GM23338 (cell line): ENCODE data around the gene PRSS56. TPM values are rescaled to one million over a fixed set of nuclear protein-coding genes. Genes with fewer than 3 reads are reported as not detected.
"Not testable (repeated sequence)": the region's sequence is repeated elsewhere in the genome, so short reads cannot be mapped to it uniquely, and the experiment has no call there.

Experiments
- ATAC-seq: fragments of 200-7000 bp; cut with Tn5 transposase; 3 replicates; pipeline ENCODE4 v1.9.1; 2020
- DNase-seq: peaks from one replicate; pipeline ENCODE4 v3.0.0-alpha.2; 2015; ENCODE audit warnings: low spot score
- H2AFZ ChIP-seq: fragments of 200-600 bp; sonication (generic); 2 replicates; pipeline ENCODE4 v1.8.0; 2016; ENCODE audit warnings: antibody characterized with exemption, mild to moderate bottlenecking, moderate library complexity
- H3F3A ChIP-seq: fragments of 200-600 bp; sonication (generic); replicated peaks from 2 replicates; pipeline ENCODE4 v1.8.0; 2017; ENCODE audit warnings: antibody characterized with exemption, mixed run types, low read depth
- H3K27ac ChIP-seq: fragments of 200-600 bp; sonication (generic); 2 replicates; pipeline ENCODE4 v1.6.1; 2016; ENCODE audit warnings: low read depth
- H3K27me3 ChIP-seq: fragments of 200-600 bp; sonication (generic); 2 replicates; pipeline ENCODE4 v1.8.0; 2016; ENCODE audit warnings: mild to moderate bottlenecking, mixed run types, moderate library complexity; ENCODE audit not compliant: insufficient read depth
- H3K36me3 ChIP-seq: fragments of 200-600 bp; sonication (generic); 2 replicates; pipeline ENCODE4 v1.8.0; 2016; ENCODE audit warnings: mild to moderate bottlenecking; ENCODE audit not compliant: insufficient read depth
- H3K4me1 ChIP-seq: fragments of 200-600 bp; sonication (generic); 2 replicates; pipeline ENCODE4 v1.8.0; 2016; ENCODE audit warnings: mild to moderate bottlenecking, moderate library complexity; ENCODE audit not compliant: insufficient read depth
- H3K4me2 ChIP-seq: fragments of 200-600 bp; sonication (generic); 2 replicates; pipeline ENCODE4 v1.7.1; 2017; ENCODE audit warnings: mixed run types
- H3K4me3 ChIP-seq: fragments of 200-600 bp; sonication (generic); 2 replicates; pipeline ENCODE4 v1.6.1; 2016; ENCODE audit warnings: mixed run types
- H3K79me2 ChIP-seq: fragments of 200-600 bp; sonication (generic); replicated peaks from 2 replicates; pipeline ENCODE4 v1.8.0; 2017; ENCODE audit warnings: mild to moderate bottlenecking; ENCODE audit not compliant: insufficient read depth
- H3K9me2 ChIP-seq: fragments of 200-600 bp; sonication (generic); 2 replicates; pipeline ENCODE4 v1.8.0; 2017; ENCODE audit not compliant: insufficient read depth
- H4K20me1 ChIP-seq: fragments of 200-600 bp; sonication (generic); replicated peaks from 2 replicates; pipeline ENCODE4 v1.8.0; 2017; ENCODE audit warnings: mild to moderate bottlenecking; ENCODE audit not compliant: insufficient read depth
- H3K27ac Mint-ChIP-seq: 2 replicates; pipeline ENCODE4 v1.8.0; 2020; ENCODE audit warnings: inconsistent platforms, mild to moderate bottlenecking, moderate library complexity, mixed read lengths
- H3K27me3 Mint-ChIP-seq: 3 replicates; pipeline ENCODE4 v1.8.0; 2022; ENCODE audit warnings: low read depth, mild to moderate bottlenecking, moderate library complexity, mixed read lengths, inconsistent platforms; ENCODE audit not compliant: insufficient read depth, poor library complexity
- H3K36me3 Mint-ChIP-seq: 3 replicates; pipeline ENCODE4 v1.8.0; 2021; ENCODE audit warnings: low read depth, mild to moderate bottlenecking, inconsistent platforms, moderate library complexity, mixed read lengths
- H3K4me1 Mint-ChIP-seq: 3 replicates; pipeline ENCODE4 v1.8.0; 2020; ENCODE audit warnings: mild to moderate bottlenecking, inconsistent platforms, mixed read lengths
- H3K4me3 Mint-ChIP-seq: 3 replicates; pipeline ENCODE4 v1.8.0; 2021; ENCODE audit warnings: moderate library complexity, mild to moderate bottlenecking, inconsistent platforms, mixed read lengths
- H3K9me3 Mint-ChIP-seq: 3 replicates; pipeline ENCODE4 v1.8.0; 2020; ENCODE audit warnings: moderate library complexity, mild to moderate bottlenecking, inconsistent platforms, mixed read lengths
- EZH2 ChIP-seq: fragments of 200-600 bp; sonication (generic); IDR thresholded peaks from one replicate; pipeline ENCODE4 v1.8.0; 2017; ENCODE audit warnings: antibody characterized with exemption, mild to moderate bottlenecking, low read depth; ENCODE audit not compliant: unreplicated experiment
- JUNB ChIP-seq: IDR thresholded peaks from one replicate; pipeline ENCODE4 v1.6.1; 2016; ENCODE audit warnings: antibody characterized with exemption; ENCODE audit not compliant: unreplicated experiment
- polyA plus RNA-seq: library from polyadenylated mRNA; unstranded; fragments of >200 nt; fragmentation: Nextera tagmentation; extraction: Ambion mirVana; gene quantifications from 2 replicates; pipeline ENCODE4 v1.2.1, GENCODE V29; 2016
- total RNA-seq: library from RNA; depleted of rRNA; stranded (reverse); fragments of >200 nt; shearing (Covaris generic); gene quantifications from 2 replicates; pipeline ENCODE4 v1.2.3, GENCODE V29; 2014
- TF ChIP-seq, protein P1 (sequence below): fragments of 250-450 bp; sonication (Bioruptor Pico); IDR thresholded peaks from 2 replicates; pipeline ENCODE4 v1.5.0; 2020; ENCODE audit warnings: mild to moderate bottlenecking, moderate library complexity

The PRSS56 gene
- total and polyA plus RNA-seq, 2 experiments from 2014 or later: 0.27 to 0.31 TPM

DNA sequence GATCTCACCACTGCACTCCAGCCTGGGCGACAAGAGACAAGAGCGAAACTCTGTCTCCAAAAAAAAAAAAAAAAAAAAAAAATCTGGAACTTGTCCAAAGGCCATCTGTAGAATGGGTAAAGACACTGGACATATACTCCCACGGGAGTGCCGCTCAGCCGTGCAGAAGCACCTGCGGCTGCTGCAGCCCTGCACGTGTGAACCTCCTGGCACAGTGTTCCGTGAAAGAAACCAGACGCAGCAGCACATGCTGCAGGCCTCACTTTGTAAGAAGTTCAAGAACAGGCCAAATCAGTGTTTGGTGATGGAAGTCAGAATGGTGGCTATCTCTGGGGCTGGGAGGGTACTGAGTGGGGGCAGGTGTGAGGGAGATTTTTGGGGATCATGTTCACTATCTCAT lies 12.2 kb downstream of the PRSS56 start (continued):
- TF ChIP-seq, protein P1, sequence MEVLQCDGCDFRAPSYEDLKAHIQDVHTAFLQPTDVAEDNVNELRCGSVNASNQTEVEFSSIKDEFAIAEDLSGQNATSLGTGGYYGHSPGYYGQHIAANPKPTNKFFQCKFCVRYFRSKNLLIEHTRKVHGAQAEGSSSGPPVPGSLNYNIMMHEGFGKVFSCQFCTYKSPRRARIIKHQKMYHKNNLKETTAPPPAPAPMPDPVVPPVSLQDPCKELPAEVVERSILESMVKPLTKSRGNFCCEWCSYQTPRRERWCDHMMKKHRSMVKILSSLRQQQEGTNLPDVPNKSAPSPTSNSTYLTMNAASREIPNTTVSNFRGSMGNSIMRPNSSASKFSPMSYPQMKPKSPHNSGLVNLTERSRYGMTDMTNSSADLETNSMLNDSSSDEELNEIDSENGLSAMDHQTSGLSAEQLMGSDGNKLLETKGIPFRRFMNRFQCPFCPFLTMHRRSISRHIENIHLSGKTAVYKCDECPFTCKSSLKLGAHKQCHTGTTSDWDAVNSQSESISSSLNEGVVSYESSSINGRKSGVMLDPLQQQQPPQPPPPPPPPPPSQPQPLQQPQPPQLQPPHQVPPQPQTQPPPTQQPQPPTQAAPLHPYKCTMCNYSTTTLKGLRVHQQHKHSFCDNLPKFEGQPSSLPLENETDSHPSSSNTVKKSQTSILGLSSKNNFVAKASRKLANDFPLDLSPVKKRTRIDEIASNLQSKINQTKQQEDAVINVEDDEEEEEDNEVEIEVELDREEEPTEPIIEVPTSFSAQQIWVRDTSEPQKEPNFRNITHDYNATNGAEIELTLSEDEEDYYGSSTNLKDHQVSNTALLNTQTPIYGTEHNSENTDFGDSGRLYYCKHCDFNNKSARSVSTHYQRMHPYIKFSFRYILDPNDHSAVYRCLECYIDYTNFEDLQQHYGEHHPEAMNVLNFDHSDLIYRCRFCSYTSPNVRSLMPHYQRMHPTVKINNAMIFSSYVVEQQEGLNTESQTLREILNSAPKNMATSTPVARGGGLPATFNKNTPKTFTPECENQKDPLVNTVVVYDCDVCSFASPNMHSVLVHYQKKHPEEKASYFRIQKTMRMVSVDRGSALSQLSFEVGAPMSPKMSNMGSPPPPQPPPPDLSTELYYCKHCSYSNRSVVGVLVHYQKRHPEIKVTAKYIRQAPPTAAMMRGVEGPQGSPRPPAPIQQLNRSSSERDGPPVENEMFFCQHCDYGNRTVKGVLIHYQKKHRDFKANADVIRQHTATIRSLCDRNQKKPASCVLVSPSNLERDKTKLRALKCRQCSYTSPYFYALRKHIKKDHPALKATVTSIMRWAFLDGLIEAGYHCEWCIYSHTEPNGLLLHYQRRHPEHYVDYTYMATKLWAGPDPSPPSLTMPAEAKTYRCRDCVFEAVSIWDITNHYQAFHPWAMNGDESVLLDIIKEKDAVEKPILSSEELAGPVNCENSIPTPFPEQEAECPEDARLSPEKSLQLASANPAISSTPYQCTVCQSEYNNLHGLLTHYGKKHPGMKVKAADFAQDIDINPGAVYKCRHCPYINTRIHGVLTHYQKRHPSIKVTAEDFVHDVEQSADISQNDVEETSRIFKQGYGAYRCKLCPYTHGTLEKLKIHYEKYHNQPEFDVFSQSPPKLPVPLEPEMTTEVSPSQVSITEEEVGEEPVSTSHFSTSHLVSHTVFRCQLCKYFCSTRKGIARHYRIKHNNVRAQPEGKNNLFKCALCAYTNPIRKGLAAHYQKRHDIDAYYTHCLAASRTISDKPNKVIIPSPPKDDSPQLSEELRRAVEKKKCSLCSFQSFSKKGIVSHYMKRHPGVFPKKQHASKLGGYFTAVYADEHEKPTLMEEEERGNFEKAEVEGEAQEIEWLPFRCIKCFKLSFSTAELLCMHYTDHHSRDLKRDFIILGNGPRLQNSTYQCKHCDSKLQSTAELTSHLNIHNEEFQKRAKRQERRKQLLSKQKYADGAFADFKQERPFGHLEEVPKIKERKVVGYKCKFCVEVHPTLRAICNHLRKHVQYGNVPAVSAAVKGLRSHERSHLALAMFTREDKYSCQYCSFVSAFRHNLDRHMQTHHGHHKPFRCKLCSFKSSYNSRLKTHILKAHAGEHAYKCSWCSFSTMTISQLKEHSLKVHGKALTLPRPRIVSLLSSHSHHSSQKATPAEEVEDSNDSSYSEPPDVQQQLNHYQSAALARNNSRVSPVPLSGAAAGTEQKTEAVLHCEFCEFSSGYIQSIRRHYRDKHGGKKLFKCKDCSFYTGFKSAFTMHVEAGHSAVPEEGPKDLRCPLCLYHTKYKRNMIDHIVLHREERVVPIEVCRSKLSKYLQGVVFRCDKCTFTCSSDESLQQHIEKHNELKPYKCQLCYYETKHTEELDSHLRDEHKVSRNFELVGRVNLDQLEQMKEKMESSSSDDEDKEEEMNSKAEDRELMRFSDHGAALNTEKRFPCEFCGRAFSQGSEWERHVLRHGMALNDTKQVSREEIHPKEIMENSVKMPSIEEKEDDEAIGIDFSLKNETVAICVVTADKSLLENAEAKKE (CRISPR knock-in tag): no peak
- TF ChIP-seq EZH2: no peak
- no peak for TF ChIP-seq JUNB

- H3K36me3 Mint-ChIP-seq, H3K27ac Mint-ChIP-seq, H3K4me3 Mint-ChIP-seq, H3K4me2 ChIP-seq, H3K9me3 Mint-ChIP-seq, DNase-seq, H2AFZ ChIP-seq, H3K27me3 ChIP-seq, ATAC-seq, H3K4me3 ChIP-seq, H3F3A ChIP-seq, H3K4me1 ChIP-seq, H3K9me2 ChIP-seq, H4K20me1 ChIP-seq, H3K36me3 ChIP-seq, H3K27ac ChIP-seq, H3K79me2 ChIP-seq: not testable (repeated sequence)
- H3K4me1 Mint-ChIP-seq: peaks cover 15% of the 10 kb centered on the region
- peaks cover 15% of the 10 kb centered on the region for H3K27me3 Mint-ChIP-seq
Measured at GRCh38 chr2:232532821-232533220, 12.6 kb downstream of the PRSS56 start.
